Parathyroid adenoma (tissue), 2 donors: ENCODE results near the gene FCHO2.

ENCODE experiments used
- H2AFZ ChIP-seq: fragments of 300-600 bp; sonication (generic); one replicate; pipeline ENCODE4 v1.7.0; 2017; ENCODE audit warnings: antibody characterized with exemption, mild to moderate bottlenecking
- H3K27ac ChIP-seq: fragments of 300-600 bp; sonication (generic); one replicate; pipeline ENCODE4 v1.7.0; 2017
- H3K27me3 ChIP-seq: fragments of 300-600 bp; sonication (generic); one replicate; pipeline ENCODE4 v1.7.0; 2017; ENCODE audit warnings: low read length; ENCODE audit not compliant: control insufficient read depth, insufficient read depth
- H3K36me3 ChIP-seq: fragments of 300-600 bp; sonication (generic); one replicate; pipeline ENCODE4 v1.7.0; 2017; ENCODE audit warnings: low read length; ENCODE audit not compliant: control insufficient read depth, insufficient read depth
- H3K4me1 ChIP-seq: fragments of 300-600 bp; sonication (generic); one replicate; pipeline ENCODE4 v1.7.0; 2017; ENCODE audit warnings: control low read depth
- H3K4me2 ChIP-seq: fragments of 300-600 bp; sonication (generic); one replicate; pipeline ENCODE4 v1.7.0; 2017; ENCODE audit warnings: low read length
- H3K4me3 ChIP-seq: fragments of 300-600 bp; sonication (generic); one replicate; pipeline ENCODE4 v1.7.0; 2017; ENCODE audit warnings: low read depth, low read length
- H3K79me2 ChIP-seq: fragments of 300-600 bp; sonication (generic); one replicate; pipeline ENCODE4 v1.7.0; 2017; ENCODE audit warnings: control low read depth
- H3K9ac ChIP-seq: fragments of 300-600 bp; sonication (generic); one replicate; pipeline ENCODE4 v1.7.0; 2017; ENCODE audit warnings: mild to moderate bottlenecking
- H3K9me3 ChIP-seq: fragments of 300-600 bp; sonication (generic); one replicate; pipeline ENCODE4 v1.7.0; 2017; ENCODE audit warnings: low read length; ENCODE audit not compliant: control insufficient read depth
- TF ChIP-seq, protein P1 (sequence below): fragments of 300-600 bp; sonication (generic); IDR thresholded peaks from one replicate; pipeline ENCODE4 v1.7.0; 2017; ENCODE audit warnings: antibody characterized with exemption, mild to moderate bottlenecking
- donor health status: primary hyperparathyroidism.

FCHO2 gene, protein sequence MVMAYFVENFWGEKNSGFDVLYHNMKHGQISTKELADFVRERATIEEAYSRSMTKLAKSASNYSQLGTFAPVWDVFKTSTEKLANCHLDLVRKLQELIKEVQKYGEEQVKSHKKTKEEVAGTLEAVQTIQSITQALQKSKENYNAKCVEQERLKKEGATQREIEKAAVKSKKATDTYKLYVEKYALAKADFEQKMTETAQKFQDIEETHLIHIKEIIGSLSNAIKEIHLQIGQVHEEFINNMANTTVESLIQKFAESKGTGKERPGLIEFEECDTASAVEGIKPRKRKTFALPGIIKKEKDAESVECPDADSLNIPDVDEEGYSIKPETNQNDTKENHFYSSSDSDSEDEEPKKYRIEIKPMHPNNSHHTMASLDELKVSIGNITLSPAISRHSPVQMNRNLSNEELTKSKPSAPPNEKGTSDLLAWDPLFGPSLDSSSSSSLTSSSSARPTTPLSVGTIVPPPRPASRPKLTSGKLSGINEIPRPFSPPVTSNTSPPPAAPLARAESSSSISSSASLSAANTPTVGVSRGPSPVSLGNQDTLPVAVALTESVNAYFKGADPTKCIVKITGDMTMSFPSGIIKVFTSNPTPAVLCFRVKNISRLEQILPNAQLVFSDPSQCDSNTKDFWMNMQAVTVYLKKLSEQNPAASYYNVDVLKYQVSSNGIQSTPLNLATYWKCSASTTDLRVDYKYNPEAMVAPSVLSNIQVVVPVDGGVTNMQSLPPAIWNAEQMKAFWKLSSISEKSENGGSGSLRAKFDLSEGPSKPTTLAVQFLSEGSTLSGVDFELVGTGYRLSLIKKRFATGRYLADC

DNA sequence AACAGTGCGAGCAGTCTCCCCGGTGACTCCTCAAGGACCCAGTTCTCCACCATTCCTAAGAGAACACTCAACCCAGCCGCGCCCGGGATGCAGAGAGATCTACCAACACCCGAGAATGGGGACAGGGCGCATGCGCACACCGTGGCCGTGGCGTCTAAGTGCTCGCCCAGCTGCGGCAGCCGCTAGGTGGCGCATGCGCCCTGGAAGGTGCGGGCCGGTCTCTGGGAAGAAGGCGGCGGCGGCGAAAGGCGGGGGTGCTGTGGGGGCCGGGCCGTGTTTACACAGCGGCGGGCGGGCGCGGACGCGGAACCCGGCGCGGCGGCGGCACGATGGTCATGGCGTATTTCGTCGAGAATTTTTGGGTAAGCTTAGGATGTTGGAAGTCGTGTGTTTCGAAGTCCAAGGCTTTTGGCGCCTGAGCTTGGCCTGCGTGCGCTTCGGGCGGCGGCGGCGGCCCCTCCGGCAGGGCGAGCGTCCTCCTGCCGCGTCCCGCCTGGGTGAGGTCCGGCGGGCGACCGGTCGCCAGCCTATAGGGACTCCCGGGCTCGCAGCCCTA, at the start of gene FCHO2:
TSS of gene FCHO2 (plus strand) at position 274 of the 556 bp plus-strand sequence. CDS start at position 330, 56 bp downstream.
- TF ChIP-seq, protein P1, sequence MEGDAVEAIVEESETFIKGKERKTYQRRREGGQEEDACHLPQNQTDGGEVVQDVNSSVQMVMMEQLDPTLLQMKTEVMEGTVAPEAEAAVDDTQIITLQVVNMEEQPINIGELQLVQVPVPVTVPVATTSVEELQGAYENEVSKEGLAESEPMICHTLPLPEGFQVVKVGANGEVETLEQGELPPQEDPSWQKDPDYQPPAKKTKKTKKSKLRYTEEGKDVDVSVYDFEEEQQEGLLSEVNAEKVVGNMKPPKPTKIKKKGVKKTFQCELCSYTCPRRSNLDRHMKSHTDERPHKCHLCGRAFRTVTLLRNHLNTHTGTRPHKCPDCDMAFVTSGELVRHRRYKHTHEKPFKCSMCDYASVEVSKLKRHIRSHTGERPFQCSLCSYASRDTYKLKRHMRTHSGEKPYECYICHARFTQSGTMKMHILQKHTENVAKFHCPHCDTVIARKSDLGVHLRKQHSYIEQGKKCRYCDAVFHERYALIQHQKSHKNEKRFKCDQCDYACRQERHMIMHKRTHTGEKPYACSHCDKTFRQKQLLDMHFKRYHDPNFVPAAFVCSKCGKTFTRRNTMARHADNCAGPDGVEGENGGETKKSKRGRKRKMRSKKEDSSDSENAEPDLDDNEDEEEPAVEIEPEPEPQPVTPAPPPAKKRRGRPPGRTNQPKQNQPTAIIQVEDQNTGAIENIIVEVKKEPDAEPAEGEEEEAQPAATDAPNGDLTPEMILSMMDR, result peak; percentile 99
- Histone ChIP-seq H3K79me2 (peaks cover 14% of the 10 kb centered on the region), H2AFZ (peak within 1 kb of the TSS; percentile 99), H3K9me3 (no peaks in the 10 kb centered on the region), H3K4me2 (peak within 1 kb of the TSS; percentile 86), H3K4me1 (peaks cover 4% of the 10 kb centered on the region), H3K27ac (peak within 1 kb of the TSS; percentile 98), H3K4me3 (peak within 1 kb of the TSS; percentile 63), H3K9ac (peak within 1 kb of the TSS; percentile 64), H3K36me3 (no peaks in the 10 kb centered on the region), H3K27me3 (no peaks in the 10 kb centered on the region)

DNA sequence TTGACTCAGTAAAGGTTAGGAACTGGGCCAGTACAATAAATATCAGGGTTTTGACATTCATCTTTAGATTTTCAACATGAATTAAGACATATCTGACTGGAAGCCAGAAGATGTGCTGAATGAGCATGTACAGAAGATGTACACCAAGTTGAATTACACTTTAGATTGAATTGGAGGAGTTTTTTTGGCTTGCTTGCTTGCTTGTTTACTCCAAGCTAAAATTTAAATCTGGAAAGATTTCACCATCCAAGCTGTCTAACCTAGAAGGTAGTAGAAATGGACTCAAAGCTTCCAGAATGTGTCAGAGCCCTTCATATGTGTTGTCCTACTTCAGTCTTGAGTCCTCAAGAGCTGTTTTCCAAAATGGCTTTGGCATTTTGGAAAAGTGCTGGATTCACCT, 49.0 kb upstream of the FCHO2 start:
- no peaks in the 10 kb centered on the region for H3K79me2 ChIP-seq
- H3K4me3 ChIP-seq, result no peak overlapping the region
- no peak overlapping the region for H3K4me2 ChIP-seq
- H2AFZ ChIP-seq, result no peak overlapping the region
- H3K27me3 ChIP-seq, result no peaks in the 10 kb centered on the region
- TF ChIP-seq, protein P1, result no peak
- H3K9me3 ChIP-seq, result no peaks in the 10 kb centered on the region
- H3K4me1 ChIP-seq, result no peaks in the 10 kb centered on the region
- H3K9ac ChIP-seq, result no peak overlapping the region
- no peak overlapping the region for H3K27ac ChIP-seq
- H3K36me3 ChIP-seq, result no peaks in the 10 kb centered on the region

DNA sequence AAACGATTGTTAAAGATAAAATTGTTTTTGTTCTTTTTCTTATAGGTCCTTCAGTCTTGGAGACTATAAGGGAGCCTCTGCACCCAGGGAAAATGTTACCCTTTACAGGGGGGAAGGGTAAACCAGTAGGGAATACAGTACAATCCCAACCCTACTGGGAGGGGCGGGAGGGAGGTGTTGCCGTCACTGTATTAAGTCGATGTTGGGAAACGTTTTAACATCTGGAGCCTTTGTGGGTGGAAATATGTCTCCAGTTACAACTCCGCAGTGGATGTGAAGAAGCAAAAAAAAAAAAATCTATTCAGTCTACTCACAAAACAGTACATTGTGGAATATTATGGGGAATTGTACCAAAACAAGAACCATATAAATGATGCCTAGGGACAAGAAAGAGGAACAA, 47.2 kb upstream of the FCHO2 start:
- H3K79me2 ChIP-seq, result no peaks in the 10 kb centered on the region
- H3K9me3 ChIP-seq, result no peaks in the 10 kb centered on the region
- no peak overlapping the region for H3K27ac ChIP-seq
- no peak overlapping the region for H3K9ac ChIP-seq
- no peak overlapping the region for H3K4me3 ChIP-seq
- H3K36me3 ChIP-seq, result no peaks in the 10 kb centered on the region
- H3K4me2 ChIP-seq, result no peak overlapping the region
- H3K27me3 ChIP-seq, result no peaks in the 10 kb centered on the region
- H3K4me1 ChIP-seq, result no peaks in the 10 kb centered on the region
- H2AFZ ChIP-seq, result no peak overlapping the region
- TF ChIP-seq, protein P1, result no peak

DNA sequence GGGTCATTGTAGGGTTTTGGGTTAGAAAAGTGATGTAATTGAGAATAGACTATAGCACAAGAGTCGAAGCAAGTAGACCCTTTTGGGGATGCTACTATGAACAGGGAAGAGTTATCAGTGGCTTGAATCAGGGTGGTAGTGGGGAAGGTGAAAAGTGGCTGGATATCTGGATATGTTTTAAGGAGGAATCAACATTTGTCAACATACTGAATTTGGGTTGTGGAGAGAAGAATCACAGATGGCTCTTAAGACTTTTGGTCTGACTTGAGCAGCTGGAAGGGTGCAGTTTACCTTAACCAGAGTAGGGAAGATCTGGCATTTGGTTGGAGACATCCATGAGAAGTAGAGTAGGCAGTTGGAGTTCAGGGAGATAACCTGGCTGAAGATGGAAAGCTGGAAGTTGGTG, 38.5 kb upstream of the FCHO2 start:
- TF ChIP-seq, protein P1, result no peak
- H3K9ac ChIP-seq, result no peak overlapping the region
- H3K4me2 ChIP-seq, result no peak overlapping the region
- H3K79me2 ChIP-seq, result no peaks in the 10 kb centered on the region
- H3K27me3 ChIP-seq, result no peaks in the 10 kb centered on the region
- no peak overlapping the region for H3K27ac ChIP-seq
- H3K36me3 ChIP-seq, result no peaks in the 10 kb centered on the region
- no peaks in the 10 kb centered on the region for H3K9me3 ChIP-seq
- H2AFZ ChIP-seq, result no peak overlapping the region
- no peaks in the 10 kb centered on the region for H3K4me1 ChIP-seq
- no peak overlapping the region for H3K4me3 ChIP-seq
